GM23338 (cell line): Measurements from ENCODE around the gene THY1. TPM values are rescaled to one million over a fixed set of nuclear protein-coding genes. Genes with fewer than 3 reads are reported as not detected.

Experiments used
- ATAC-seq: fragments of 200-7000 bp; cut with Tn5 transposase; 3 replicates; pipeline ENCODE4 v1.9.1; 2020
- DNase-seq: peaks from one replicate; pipeline ENCODE4 v3.0.0-alpha.2; 2015; ENCODE audit warnings: low spot score
- H2AFZ ChIP-seq: fragments of 200-600 bp; sonication (generic); 2 replicates; pipeline ENCODE4 v1.8.0; 2016; ENCODE audit warnings: antibody characterized with exemption, mild to moderate bottlenecking, moderate library complexity
- H3F3A ChIP-seq: fragments of 200-600 bp; sonication (generic); replicated peaks from 2 replicates; pipeline ENCODE4 v1.8.0; 2017; ENCODE audit warnings: antibody characterized with exemption, mixed run types, low read depth
- H3K27ac ChIP-seq: fragments of 200-600 bp; sonication (generic); 2 replicates; pipeline ENCODE4 v1.6.1; 2016; ENCODE audit warnings: low read depth
- H3K27me3 ChIP-seq: fragments of 200-600 bp; sonication (generic); 2 replicates; pipeline ENCODE4 v1.8.0; 2016; ENCODE audit warnings: mild to moderate bottlenecking, mixed run types, moderate library complexity; ENCODE audit not compliant: insufficient read depth
- H3K36me3 ChIP-seq: fragments of 200-600 bp; sonication (generic); 2 replicates; pipeline ENCODE4 v1.8.0; 2016; ENCODE audit warnings: mild to moderate bottlenecking; ENCODE audit not compliant: insufficient read depth
- H3K4me1 ChIP-seq: fragments of 200-600 bp; sonication (generic); 2 replicates; pipeline ENCODE4 v1.8.0; 2016; ENCODE audit warnings: mild to moderate bottlenecking, moderate library complexity; ENCODE audit not compliant: insufficient read depth
- H3K4me2 ChIP-seq: fragments of 200-600 bp; sonication (generic); 2 replicates; pipeline ENCODE4 v1.7.1; 2017; ENCODE audit warnings: mixed run types
- H3K4me3 ChIP-seq: fragments of 200-600 bp; sonication (generic); 2 replicates; pipeline ENCODE4 v1.6.1; 2016; ENCODE audit warnings: mixed run types
- H3K79me2 ChIP-seq: fragments of 200-600 bp; sonication (generic); replicated peaks from 2 replicates; pipeline ENCODE4 v1.8.0; 2017; ENCODE audit warnings: mild to moderate bottlenecking; ENCODE audit not compliant: insufficient read depth
- H3K9me2 ChIP-seq: fragments of 200-600 bp; sonication (generic); 2 replicates; pipeline ENCODE4 v1.8.0; 2017; ENCODE audit not compliant: insufficient read depth
- H4K20me1 ChIP-seq: fragments of 200-600 bp; sonication (generic); replicated peaks from 2 replicates; pipeline ENCODE4 v1.8.0; 2017; ENCODE audit warnings: mild to moderate bottlenecking; ENCODE audit not compliant: insufficient read depth
- H3K27ac Mint-ChIP-seq: 2 replicates; pipeline ENCODE4 v1.8.0; 2020; ENCODE audit warnings: inconsistent platforms, mild to moderate bottlenecking, moderate library complexity, mixed read lengths
- H3K27me3 Mint-ChIP-seq: 3 replicates; pipeline ENCODE4 v1.8.0; 2022; ENCODE audit warnings: low read depth, mild to moderate bottlenecking, moderate library complexity, mixed read lengths, inconsistent platforms; ENCODE audit not compliant: insufficient read depth, poor library complexity
- H3K36me3 Mint-ChIP-seq: 3 replicates; pipeline ENCODE4 v1.8.0; 2021; ENCODE audit warnings: low read depth, mild to moderate bottlenecking, inconsistent platforms, moderate library complexity, mixed read lengths
- H3K4me1 Mint-ChIP-seq: 3 replicates; pipeline ENCODE4 v1.8.0; 2020; ENCODE audit warnings: mild to moderate bottlenecking, inconsistent platforms, mixed read lengths
- H3K4me3 Mint-ChIP-seq: 3 replicates; pipeline ENCODE4 v1.8.0; 2021; ENCODE audit warnings: moderate library complexity, mild to moderate bottlenecking, inconsistent platforms, mixed read lengths
- H3K9me3 Mint-ChIP-seq: 3 replicates; pipeline ENCODE4 v1.8.0; 2020; ENCODE audit warnings: moderate library complexity, mild to moderate bottlenecking, inconsistent platforms, mixed read lengths
- CREB1 ChIP-seq: fragments of 250-450 bp; sonication (Bioruptor Pico); IDR thresholded peaks from 2 replicates; pipeline ENCODE4 v1.5.0; 2020; ENCODE audit warnings: low read depth, mild to moderate bottlenecking, moderate library complexity
- EZH2phosphoT487 ChIP-seq: fragments of 200-600 bp; sonication (generic); IDR thresholded peaks from one replicate; pipeline ENCODE4 v1.8.1; 2018; ENCODE audit warnings: antibody characterized with exemption; ENCODE audit not compliant: unreplicated experiment
- JUNB ChIP-seq: IDR thresholded peaks from one replicate; pipeline ENCODE4 v1.6.1; 2016; ENCODE audit warnings: antibody characterized with exemption; ENCODE audit not compliant: unreplicated experiment
- NANOG ChIP-seq: IDR thresholded peaks from 2 replicates; pipeline ENCODE4 v1.6.1; 2016; ENCODE audit warnings: antibody characterized with exemption, borderline replicate concordance
- POLR2AphosphoS5 ChIP-seq: IDR thresholded peaks from 2 replicates; pipeline ENCODE4 v1.6.1; 2016; ENCODE audit warnings: antibody characterized with exemption, low read depth
- ZNF114 ChIP-seq: fragments of 250-450 bp; sonication (Bioruptor Pico); IDR thresholded peaks from 2 replicates; pipeline ENCODE4 v1.5.0; 2020; ENCODE audit warnings: mild to moderate bottlenecking, moderate library complexity
- ZNF462 ChIP-seq: fragments of 250-450 bp; sonication (Bioruptor Pico); IDR thresholded peaks from 2 replicates; pipeline ENCODE4 v1.5.0; 2020; ENCODE audit warnings: mild to moderate bottlenecking, moderate library complexity
- polyA plus RNA-seq: library from polyadenylated mRNA; unstranded; fragments of >200 nt; fragmentation: Nextera tagmentation; extraction: Ambion mirVana; gene quantifications from 2 replicates; pipeline ENCODE4 v1.2.1, GENCODE V29; 2016
- total RNA-seq: library from RNA; depleted of rRNA; stranded (reverse); fragments of >200 nt; shearing (Covaris generic); gene quantifications from 2 replicates; pipeline ENCODE4 v1.2.3, GENCODE V29; 2014
- TF ChIP-seq, protein P1 (sequence below): IDR thresholded peaks from 2 replicates; pipeline ENCODE4 v1.6.1; 2016; ENCODE audit warnings: antibody characterized with exemption

The THY1 gene
- total and polyA plus RNA-seq, 2 experiments from 2014 or later, result 490 to 597 TPM

DNA sequence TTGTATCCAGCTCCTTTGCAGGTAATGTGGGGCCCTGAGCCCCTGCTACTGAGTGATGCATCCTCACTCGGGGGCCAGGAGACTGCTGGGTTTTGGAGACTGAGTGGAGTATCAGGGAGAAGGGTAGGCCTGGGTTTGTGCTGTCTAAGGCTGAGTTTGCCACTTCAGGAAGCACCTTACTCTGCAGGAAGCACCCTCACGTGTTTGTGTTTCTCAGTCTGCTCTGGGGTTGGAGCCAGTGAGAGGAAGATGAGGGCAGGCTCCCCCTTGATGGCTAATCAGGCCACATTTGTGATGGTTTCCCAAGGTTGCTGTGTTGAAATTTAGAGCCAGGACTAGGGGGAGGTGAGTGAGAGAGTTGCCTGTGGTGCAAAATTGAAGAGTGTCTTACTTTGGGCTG is 13.7 kb upstream of the THY1 start (continued):
- TF ChIP-seq, protein P1, sequence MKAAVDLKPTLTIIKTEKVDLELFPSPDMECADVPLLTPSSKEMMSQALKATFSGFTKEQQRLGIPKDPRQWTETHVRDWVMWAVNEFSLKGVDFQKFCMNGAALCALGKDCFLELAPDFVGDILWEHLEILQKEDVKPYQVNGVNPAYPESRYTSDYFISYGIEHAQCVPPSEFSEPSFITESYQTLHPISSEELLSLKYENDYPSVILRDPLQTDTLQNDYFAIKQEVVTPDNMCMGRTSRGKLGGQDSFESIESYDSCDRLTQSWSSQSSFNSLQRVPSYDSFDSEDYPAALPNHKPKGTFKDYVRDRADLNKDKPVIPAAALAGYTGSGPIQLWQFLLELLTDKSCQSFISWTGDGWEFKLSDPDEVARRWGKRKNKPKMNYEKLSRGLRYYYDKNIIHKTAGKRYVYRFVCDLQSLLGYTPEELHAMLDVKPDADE, result no peak
- TF ChIP-seq JUNB, result no peak
- TF ChIP-seq NANOG, result no peak
- TF ChIP-seq ZNF462 (CRISPR knock-in tag), result no peak
- no peak for TF ChIP-seq EZH2phosphoT487
- TF ChIP-seq CREB1 (CRISPR knock-in tag), result no peak

DNA sequence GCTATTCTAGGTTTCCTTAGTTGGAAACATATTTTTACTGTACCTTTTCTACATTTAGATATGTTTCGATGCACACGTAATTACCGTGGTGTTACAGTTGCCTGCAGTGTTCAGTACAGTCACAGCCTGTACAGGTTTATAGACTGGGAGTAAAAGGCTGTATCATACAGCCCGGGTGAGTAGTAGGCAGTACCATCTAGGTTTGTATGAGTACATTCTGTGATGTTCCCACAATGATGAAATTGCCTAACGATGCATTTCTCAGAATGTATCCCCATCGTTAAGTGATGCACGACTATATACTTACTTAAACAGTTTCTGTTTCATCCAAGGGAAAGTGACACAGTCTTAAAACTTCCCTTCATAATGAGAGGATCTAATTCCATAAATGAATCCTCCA is 13.1 kb upstream of the THY1 start:
- H3K27ac ChIP-seq, result no peak overlapping the region
- H3K4me2 ChIP-seq, result no peak overlapping the region
- no peaks in the 10 kb centered on the region for H3K36me3 ChIP-seq
- Mint-ChIP-seq H3K4me1 (peaks cover 35% of the 10 kb centered on the region), H3K27me3 (peaks cover 15% of the 10 kb centered on the region), H3K27ac (no peak overlapping the region), H3K4me3 (no peak overlapping the region), H3K9me3 (peaks cover 6% of the 10 kb centered on the region; the same call in 2 of the 3 replicates), H3K36me3 (peaks cover 5% of the 10 kb centered on the region)
- no peak for DNase-seq
- no peak overlapping the region for H3K4me3 ChIP-seq
- H4K20me1 ChIP-seq, result no peaks in the 10 kb centered on the region
- no peaks in the 10 kb centered on the region for H3K9me2 ChIP-seq
- no peak for ATAC-seq
- no peak overlapping the region for H2AFZ ChIP-seq
- 0 out of 2 replicates have a peak, but pooled peaks cover 3% of the 10 kb centered on the region for H3F3A ChIP-seq
- H3K27me3 ChIP-seq, result no peaks in the 10 kb centered on the region
- H3K79me2 ChIP-seq, result no peaks in the 10 kb centered on the region
- peaks cover 25% of the 10 kb centered on the region for H3K4me1 ChIP-seq
- TF ChIP-seq ZNF462 (CRISPR knock-in tag) (no peak), ZNF114 (CRISPR knock-in tag) (no peak), JUNB (no peak), POLR2AphosphoS5 (no peak)
- TF ChIP-seq, protein P1, result no peak
